Measurements from ENCODE around the gene POLR3C.
A peak's percentile ranks its signal among the peaks of the same experiment; 100 is the strongest.
"Not testable (repeated sequence)": the region's sequence is repeated elsewhere in the genome, so short reads cannot be mapped to it uniquely, and the experiment has no call there.

The POLR3C gene

DNA sequence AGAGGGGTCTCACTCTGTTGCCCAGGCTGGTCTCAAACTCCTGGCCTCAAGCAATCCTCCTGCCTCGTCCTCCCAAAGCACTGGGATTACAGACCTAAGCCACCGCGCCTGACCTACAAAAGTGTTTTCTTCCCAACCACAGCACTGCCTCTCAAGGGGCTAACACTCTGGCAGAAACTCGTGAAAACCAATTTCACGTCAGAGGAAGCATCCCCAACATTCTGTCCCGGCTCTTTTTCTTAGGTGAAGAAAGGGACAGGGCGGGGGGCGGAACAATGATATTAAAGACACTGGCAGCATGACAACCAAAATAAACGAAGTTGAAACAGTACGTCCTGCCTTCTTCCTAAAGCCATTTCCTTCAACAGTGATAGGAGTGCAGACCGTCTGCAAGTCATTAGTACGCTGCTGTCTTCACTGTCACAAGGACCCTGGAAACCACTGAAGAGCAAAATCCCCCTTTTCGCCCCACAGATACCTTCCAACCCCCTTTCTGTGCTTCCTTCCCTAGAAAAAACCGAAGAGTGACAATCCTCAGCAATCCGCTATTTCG is 1.1 kb upstream of the POLR3C start:
- DNase-seq, result not testable (repeated sequence)

DNA sequence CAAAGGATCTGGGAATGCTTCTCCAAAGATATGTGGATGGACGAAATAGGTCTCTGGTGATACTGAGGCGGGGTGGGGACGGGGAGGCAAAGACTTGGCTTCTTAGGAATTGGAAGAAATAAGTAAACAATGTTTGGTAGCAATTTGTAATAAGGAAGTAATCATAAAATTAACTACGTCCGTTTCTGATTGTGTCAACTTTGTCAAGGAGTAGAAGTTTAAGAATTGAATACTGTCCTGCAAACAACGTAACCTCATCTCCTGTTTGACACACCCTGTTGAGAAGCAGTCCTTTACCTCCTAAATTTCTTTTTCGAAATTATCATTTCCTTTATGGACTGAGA is 471 bp downstream of the POLR3C start:
- DNase-seq, result no peak

DNA sequence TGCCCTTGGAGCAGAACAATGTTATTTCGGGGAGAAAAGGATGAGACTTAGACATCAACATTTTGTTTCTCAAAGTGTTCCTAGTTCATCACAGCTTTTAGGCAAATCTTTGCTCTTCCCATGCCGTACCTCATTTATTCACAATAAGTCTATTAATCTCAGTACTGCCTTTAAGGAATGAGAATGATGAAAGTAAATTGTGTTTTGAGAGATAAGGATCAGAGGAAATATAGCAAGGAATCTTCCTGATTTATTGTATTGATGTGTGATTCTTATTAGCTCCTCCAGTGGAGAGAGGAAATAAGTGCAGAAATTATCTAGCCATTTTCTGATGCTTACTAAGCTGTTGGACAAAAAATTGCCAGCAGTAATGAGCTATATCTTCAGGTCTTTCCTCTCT is 2.0 kb downstream of the POLR3C start:
- DNase-seq, result no peak

DNA sequence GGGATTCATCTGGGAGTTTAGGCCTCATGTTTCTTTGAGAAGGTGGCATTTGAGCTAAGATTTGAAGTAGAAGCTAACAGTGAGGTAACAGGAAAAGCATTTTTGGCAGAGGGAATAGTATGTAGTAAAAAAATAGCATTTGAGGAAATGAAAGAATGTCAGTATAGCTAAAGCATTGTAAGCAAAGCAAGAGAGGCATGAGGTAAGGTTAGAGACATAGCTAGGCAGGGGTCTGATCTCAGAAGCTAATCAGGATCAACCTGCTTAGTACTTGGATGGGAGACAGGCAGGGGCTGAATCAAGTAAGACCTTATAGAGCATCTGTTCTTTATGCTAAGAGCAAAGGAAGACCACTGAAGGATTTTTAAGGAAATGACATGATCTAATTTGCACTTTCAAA is 4.0 kb downstream of the POLR3C start:
- DNase-seq, result no peak

DNA sequence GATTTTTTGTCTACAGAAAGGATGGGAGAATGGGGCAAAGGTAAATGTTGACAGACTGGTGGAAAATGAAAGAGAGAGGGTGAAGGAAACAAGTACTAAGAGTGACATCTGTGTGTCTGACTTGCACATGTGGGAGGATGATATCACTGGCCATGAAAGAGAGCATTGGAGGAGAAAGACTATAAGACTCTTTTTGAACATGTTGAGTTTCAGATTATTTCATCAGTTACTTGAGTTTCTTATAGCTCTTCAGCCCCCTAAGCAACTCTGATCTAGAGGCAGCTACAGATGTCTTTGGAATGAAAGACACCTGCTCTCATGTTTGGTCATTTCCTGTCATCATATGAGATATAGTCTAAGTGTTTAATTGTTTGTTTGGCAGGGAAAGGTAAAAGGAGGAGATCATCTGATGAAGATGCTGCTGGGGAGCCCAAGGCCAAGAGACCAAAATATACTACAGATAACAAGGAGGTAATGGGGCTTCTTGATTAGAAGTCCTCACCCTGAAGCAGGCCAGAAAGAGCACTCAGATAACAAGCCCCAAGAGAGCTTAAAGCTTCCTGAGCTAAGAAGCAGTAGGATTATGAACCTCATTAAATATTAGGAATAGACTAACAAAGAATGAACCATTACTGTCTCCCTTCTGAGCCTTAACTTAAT is 4.5 kb downstream of the POLR3C start:
- DNase-seq, result no peak

DNA sequence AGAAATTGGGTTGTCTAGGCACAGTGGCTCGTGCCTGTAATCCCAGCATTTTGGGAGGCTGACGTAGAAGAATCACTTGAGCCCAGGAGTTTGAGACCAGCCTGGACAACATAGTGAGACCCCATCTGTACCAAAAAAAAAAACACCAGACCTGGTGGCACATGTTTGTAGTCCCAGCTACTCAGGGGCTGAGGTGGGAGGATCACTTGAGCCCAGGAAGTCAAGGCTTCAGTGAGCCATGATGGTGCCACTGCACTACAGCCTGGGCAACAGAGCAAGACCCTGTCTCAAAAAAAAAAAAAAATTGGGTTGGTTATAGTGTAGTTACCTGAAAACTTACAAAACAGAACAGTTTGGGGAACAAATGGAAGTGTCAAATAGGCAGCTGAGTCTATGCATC is 6.8 kb downstream of the POLR3C start:
- not testable (repeated sequence) for DNase-seq

DNA sequence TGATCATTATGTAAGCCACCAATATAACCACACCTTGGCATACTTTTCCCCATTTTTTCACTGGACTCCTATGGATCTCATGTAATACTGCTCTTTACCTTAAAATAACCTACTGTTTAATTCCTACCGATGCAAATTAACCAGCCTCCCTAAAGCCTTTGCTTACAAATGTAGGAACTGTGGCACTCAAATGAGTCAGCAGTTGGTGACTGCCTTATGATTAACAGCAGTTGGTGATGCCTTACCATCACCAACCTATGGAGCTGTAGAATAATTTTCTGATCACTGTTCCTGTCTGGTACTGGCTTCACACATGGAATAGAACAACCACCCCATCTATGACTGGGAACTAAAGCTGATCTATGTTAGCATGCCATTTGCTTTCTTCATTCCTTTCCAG is 13.7 kb downstream of the POLR3C start:
- no peak for DNase-seq

DNA sequence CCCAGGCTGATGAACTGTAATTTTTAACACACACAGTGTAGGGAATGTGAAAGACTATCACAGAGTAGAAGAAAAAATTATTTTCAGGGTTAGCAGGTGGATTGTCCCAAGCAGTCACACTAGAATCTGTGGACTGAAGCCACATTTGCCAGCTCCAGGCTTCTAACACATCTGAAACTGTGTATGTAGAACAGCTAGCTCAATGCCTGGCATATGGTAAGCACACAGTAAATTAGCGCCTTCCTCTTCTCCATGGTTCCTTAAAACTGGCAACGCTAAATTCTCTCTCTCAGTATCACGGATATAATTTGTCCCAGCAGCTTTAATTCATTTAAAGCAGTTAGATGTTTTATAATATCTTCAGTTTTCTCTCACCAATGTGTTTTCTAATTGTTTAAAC is 19.0 kb downstream of the POLR3C start:
- DNase-seq, result no peak

DNA sequence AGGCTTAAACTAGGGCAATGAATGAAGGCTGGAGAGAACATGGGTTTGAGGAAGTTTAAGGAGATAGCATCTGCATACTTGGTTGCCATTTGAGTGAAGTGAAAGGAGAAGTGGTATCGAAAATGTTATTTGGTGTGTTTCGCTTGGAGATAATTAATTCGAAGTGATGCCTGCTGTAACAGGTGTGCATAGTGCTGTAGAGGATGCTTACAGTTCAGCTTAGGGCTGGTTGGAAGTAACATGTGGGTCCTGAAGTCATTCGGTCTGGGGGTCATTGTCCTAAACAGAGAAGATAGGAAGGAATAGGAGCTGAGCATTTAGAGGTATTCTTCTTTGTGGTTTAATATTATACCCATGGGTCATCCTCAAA is 21.1 kb downstream of the POLR3C start:
- DNase-seq, result no peak

DNA sequence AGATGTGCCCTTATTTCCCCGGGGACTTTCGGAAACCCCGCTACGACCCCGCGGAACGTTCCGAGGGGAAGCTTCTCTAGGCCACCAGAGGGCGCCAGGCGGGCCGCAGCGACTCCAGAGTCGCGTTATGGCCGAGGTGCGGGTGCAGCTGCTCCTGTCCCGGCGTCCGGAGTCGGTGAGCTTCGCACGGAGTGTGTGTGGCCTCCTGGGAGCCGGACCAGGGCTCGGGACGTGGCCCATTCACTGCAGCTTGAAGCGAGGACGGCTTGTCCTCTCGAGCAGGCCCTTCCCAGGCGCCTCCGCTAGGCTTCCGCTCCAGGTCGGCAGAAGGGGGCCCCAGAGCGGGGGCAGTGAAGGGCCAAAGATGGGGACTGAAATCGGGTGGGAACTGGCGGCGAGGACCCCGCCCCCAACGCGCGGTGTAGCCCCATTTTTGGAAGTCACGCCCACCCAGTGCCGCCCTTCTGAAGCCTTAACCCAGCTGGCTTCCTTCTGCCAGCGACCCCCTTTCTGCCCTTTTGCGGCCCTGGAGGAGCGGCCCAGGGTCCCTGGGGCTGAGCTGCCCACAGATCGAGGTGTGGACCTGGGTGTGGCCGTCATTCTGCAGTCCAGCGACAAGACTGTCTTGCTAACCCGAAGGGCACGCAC is 21.6 kb downstream of the POLR3C start, which contains the start of gene NUDT17:
TSS of gene NUDT17 (plus strand) at position 117 of the 648 bp plus-strand sequence. CDS start at position 128, 11 bp downstream.
- DNase-seq, result peak; percentile 83

DNA sequence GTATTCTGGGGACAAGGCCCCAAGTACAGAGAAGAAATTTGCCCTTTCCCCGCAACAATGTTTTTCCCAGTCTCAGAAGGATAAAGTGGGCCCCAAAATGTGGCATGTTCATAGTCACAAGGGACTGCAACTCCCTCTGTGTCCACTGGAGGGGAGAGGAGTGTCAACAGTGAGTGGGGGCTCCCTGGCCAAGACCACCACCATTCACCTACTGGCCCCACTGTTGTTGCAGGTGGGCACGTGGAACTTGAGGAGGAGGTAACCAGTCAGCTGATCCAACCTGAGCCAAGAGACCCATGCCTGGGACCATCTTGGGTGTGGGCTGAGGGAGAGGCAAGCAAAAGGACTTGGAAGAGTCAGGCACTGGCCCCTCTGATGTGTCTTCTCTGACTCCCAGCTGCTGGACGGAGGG is 22.2 kb downstream of the POLR3C start:
- DNase-seq, result peak; percentile 40

DNA sequence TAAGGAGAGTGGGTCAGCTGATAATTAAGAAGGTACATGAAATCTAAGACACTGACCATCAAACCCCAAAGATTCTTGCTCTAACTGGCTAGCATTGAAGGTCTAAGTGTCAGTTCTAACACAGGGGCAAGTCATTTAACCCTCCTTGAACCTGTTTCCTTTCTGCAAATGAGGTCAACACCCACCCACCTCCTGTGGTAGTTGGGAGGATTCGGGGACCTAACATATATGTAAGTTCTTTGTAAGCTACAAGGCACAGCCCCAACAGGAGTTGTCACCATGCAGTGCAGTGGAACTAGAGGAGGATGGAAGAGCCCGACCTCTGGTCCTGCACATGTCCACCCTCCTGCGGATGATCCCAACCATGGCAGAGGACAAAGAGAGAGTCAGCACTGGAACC is 23.8 kb downstream of the POLR3C start:
- DNase-seq, result no peak

DNA sequence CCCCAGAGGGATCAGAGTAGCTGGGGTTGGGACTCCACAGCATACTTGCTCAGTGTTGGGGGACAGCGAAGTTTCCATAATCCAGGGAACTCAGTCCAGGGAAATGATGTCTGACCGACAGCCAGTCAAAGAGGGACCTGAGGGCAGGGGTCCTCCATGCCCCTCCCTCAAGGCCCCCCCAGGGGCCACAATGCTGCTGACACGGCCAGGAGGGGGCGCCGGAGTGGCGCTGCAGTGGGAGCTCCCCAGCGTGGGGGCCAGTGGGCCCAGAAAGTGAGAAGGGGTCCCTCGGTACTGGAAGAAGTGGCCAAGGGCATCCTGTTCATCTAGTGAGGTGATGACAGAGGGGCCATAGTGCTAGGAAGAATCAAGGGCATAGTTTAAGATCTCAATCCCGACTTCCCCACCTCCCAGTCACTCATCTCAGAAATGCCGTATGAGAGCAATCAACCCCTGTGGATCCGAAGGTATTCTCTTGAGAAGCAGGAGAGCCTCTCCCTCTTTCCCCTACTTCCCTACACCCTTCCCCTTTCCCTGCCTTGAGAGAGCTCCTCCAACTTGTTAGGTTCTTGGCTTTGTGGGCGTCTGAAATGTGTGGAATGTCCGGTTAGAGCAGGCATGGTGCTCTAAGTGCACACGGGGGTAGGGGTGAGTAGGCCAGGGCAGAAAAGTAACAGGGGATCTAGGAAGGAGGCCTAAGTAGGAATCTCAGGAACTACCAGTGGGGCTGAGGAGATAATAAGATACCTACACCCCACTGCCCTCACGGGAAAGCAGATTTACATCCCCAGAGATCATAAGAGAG is 25.6 kb downstream of the POLR3C start:
- no peak for DNase-seq

DNA sequence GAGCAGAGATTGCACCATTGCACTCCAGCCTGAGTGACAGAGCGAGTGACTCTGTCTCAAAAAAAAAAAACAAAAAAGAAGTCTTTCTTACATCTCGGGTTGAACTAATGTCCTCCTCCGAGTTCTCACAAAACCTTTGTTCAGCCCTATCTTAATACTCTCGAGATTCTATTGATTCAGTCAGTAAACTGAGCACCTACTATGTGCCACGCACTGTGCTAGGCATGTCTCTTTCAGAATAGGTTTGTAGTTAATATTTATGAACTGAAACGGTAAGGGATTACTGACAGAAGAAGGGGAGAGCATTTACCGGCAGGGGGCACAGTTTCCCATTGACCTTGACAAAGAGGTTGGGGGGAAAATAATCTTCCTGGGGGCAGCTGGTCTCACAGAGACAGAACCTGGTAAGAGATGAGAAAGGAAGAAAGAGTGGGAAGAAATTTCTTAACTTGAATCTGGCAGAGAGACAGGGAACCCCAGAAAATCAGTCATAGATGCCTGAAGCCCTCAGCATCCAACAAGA is 31.5 kb downstream of the POLR3C start:
- DNase-seq, result no peak

DNA sequence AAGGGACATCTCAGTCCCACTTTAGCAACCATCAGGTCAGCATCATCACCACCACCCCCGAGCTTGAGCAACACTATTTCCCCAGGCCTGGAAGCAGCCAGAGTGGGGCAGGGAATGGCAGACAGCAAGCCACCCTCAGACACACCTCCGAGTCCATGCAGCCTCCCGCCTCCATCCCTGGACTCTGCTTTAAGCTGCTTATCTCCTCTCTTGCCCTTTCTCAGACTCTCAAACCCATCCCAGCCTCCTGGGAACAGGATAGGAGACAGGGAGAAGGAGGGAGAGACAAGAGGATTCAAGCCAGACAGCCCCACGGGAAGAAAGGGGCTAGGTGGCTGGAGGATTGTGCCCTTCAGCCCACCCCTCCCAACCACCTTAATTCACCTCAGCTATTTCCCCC is 33.2 kb downstream of the POLR3C start:
- no peak for DNase-seq

DNA sequence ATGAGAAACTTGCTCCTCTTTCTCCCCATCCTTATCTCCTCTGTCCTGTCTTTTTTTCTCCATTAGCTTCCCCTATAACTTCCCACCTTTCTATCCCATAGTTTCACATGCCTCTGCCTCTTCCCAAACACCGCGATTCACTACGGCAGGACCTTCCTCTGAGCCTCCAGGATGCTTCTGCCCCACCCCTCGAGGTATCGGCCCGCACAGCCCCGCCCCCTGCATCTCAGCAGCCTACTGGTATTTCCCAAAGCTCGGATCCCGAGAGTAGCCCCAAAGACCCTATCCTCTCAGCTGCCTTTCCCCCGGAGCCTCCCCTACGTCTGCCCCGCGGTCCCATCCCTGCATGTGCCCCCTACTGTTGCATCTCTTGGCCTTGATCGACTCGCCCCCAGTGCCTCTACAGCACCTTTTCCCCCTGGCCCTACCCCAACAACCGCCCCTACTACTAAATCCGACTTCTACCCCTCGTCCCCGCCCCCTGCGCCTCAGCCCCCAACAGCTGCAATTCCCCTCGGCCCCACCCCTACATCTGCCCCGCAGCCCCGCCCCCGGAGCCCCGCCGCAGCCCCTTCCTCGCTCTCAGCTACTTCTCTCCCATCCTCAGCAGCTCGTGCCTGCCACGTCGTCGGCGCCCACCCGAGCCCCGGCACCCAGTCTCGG is 34.4 kb downstream of the POLR3C start:
- peak; percentile 58 for DNase-seq

DNA sequence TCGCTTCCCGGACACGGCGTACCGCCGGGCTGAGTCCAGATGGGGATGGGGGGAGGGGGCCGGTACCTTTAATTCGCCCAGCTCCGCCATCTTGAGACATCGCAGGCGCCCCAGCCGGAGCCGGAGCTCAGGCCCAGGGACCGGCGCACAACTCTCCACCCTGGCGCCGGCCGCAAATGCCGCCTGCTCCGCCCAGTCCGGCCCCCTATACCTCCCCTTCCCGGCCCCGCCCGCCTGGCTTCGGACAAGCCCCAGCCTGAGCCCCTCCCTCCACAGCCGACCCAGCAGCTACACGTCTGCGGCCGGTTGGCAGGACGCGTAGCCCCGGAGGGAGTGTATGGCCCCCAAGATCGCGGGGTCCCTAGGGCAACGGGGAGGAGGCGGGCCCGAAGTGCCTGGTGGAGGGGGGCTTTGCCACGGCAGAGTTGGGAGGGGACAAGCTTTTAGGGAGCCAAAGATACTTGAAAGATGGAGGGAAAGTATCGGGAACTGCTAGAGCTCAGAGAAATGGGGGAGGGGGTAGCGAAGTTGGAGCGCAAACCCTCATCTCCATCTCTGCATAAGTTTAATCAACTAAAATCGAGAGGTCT is 35.0 kb downstream of the POLR3C start, which contains the start of gene PIAS3:
TSS of gene PIAS3 (minus strand) at position 181 of the 590 bp plus-strand sequence. CDS start at position 90, 91 bp downstream.
- peak; percentile 91 for DNase-seq

DNA sequence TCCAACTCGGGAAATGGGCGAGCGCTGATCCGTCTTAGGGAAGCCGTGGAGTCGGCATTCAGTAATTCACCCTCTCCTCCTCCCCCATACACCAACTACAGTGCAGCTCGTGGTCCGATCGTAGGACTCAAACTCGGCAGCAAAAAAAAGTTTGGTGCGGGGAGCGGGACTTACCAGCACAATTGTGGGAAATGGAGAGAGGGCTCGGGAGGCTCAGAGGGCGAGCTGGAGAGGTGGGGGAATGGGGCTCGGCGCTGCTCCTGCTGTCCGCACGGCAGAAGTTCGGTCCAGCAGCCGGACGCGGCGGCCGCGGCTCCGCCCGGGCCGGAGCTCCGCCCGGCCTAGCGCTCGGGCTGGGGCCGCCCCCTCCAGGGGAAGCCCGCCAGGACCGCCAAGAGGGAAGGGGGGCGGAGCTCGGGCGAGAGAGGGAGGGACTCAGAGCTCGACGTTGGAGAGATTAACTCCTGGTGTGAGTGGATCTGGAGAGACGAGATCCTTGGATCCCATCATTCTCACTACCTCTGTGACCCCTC is 35.6 kb downstream of the POLR3C start:
- DNase-seq, result peak; percentile 83

DNA sequence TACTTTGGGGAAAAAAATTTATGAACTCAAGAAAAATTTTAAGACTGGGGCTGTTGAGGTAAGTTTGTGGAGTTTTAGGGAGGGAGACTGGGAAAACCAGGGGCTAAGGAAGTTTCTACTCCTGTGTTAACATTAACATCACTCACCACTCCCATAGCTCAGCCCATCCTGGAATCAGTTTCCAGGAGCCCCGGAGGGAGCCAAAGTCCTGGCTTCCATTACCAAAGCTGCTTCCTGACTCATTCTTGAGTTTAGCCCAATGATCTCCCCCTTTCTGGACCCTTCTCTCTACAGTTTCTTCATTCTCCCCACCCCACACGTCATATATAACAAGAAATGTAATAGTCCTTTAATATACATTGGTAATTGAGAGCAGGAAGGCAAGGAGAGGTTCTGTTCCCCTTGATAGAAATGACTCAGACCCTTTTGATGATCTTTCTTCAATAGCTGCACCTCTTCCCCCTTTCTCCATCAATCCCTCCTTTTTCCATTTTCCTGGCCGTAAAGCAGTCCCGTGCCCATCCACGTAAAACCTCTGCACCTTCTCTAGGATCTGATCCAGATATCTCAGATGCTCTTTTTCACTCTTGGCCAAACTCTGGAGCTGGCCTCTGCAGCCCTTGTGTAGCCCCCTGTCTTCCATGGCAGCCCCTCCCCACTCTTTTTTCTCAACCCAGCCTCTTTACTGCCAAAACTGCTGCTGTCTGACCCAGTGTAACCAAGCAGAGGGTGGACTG is 39.5 kb downstream of the POLR3C start:
- DNase-seq, result no peak

DNA sequence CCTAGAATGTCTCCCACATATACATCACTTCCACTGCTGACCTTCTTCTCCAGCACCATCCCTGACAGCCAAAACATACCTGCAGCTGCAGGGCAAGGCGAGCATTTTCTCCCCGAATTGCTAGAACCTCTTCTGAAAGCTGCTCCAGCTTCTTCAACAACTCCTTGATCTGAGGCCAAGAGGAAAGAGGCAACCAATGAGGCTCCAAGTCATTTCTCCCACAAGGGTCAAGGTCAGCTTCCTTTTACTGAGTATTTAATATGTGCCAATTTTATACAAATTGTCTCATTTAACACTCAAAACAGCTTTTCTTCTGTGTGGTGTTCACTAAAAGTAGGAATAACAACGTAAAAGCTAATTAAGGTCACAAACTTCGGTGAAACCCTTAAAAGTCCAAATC is 44.2 kb downstream of the POLR3C start:
- no peak for DNase-seq
